ENCODE data around the gene ITGAD. TPM values are rescaled to one million over a fixed set of nuclear protein-coding genes. Genes with fewer than 3 reads are reported as not detected.

Gene ITGAD
- polyA plus RNA-seq, 3 donors, result 0.04 TPM; not detected in 2

DNA sequence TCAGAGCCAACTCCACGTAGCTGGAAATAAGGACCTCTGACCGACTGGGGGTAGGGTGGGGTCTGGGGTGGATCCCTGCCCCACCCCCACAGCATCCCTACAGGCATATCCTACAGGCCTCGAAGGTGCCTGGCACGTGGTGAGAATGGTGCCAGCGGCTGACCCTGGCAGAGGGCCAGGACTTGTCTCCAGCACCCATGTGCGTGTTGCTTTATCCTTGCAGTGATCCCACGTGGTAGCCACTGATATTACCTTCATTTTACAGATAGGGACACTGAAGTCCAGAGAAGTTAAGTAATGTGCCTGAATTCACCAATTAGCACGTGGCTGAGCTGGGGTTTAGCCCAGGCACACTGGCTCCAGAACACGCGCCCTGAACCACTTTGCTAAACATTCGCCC is 8.3 kb downstream of the ITGAD start:
- Histone ChIP-seq H3K4me3 (replicated peaks in 1 of 3; ENCODE audit: low read depth in 2 of 3, low read length in 3 of 3) (no peak overlapping the region), H3K9ac (ENCODE audit: insufficient read depth, low read length, poor library complexity, severe bottlenecking) (no peak overlapping the region), H2AFZ (ENCODE audit: insufficient read depth, low read depth, low read length, poor library complexity, severe bottlenecking) (no peak overlapping the region), H3K79me2 (ENCODE audit: insufficient read depth, low read length) (no peaks in the 10 kb centered on the region), H3K36me3 (replicated peaks in 1 of 2; ENCODE audit: control insufficient read depth in 1 of 2, insufficient read depth in 2 of 2, low read length in 2 of 2) (no peaks in the 10 kb centered on the region), H3K27ac (ENCODE audit: low read depth in 1 of 2, low read length in 2 of 2) (no peak overlapping the region), H3K9me3 (replicated peaks in 1 of 2; ENCODE audit: control insufficient read depth in 1 of 2, insufficient read depth in 1 of 2, low read length in 2 of 2) (peaks cover 0 to 4% of the 10 kb centered on the region in 2 donors), H3K27me3 (ENCODE audit: control insufficient read depth in 2 of 2, insufficient read depth in 2 of 2, low read length in 2 of 2) (no peaks in the 10 kb centered on the region), H4K20me1 (ENCODE audit: insufficient read depth, low read length) (no peaks in the 10 kb centered on the region), H3K4me2 (replicated peaks; ENCODE audit: extremely low read depth, low read length, poor library complexity, severe bottlenecking) (no peak overlapping the region), H3K4me1 (ENCODE audit: control insufficient read depth in 1 of 2, insufficient read depth in 2 of 2, low read length in 2 of 2) (peaks cover 47 to 52% of the 10 kb centered on the region in 2 donors)
- H3K4me1 Mint-ChIP-seq, result peaks cover 46% of the 10 kb centered on the region
- no peaks in the 10 kb centered on the region for H3K36me3 Mint-ChIP-seq
- no peak for DNase-seq
- 95% methylated on average over 4 of the region's 11 CpGs for WGBS (ENCODE audit: insufficient coverage)
- intact Hi-C loops (cut with micrococcal nuclease), result no loop called here
- no peak overlapping the region for H3K4me3 Mint-ChIP-seq
- TF ChIP-seq, protein P1, sequence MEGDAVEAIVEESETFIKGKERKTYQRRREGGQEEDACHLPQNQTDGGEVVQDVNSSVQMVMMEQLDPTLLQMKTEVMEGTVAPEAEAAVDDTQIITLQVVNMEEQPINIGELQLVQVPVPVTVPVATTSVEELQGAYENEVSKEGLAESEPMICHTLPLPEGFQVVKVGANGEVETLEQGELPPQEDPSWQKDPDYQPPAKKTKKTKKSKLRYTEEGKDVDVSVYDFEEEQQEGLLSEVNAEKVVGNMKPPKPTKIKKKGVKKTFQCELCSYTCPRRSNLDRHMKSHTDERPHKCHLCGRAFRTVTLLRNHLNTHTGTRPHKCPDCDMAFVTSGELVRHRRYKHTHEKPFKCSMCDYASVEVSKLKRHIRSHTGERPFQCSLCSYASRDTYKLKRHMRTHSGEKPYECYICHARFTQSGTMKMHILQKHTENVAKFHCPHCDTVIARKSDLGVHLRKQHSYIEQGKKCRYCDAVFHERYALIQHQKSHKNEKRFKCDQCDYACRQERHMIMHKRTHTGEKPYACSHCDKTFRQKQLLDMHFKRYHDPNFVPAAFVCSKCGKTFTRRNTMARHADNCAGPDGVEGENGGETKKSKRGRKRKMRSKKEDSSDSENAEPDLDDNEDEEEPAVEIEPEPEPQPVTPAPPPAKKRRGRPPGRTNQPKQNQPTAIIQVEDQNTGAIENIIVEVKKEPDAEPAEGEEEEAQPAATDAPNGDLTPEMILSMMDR (IDR thresholded peaks at IDR 0.05), result no peak
- no peak overlapping the region for H3K27ac Mint-ChIP-seq
- H3K27me3 Mint-ChIP-seq (ENCODE audit: low read depth in 3 of 3), result peaks cover 2 to 4% (median 2%) of the 10 kb centered on the region in 3 donors
- H3K9me3 Mint-ChIP-seq, result peaks cover 0 to 7% (median 2%) of the 10 kb centered on the region in 7 donors

DNA sequence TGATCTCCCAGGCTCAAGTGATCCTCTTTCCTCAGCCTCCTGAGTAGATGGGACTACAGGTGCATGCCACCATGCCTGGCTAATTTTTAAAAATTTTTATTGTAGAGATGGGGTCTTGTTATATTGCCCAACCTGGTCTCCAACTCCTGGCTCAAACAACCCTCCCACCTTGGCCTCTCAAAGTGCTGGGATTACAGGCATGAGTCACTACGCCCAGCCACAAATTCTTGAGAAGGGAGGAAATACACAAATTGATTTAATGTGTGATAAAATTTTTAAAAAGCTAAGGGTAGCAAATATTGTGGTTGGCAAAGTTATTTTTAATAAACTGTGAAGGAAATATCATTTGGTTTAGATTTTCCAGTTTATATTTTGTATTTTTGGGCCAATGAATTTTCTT is 9.6 kb downstream of the ITGAD start:
- 83% methylated on average over 1 of the region's 1 CpG for WGBS (ENCODE audit: insufficient coverage)
- Histone ChIP-seq H3K4me1 (ENCODE audit: control insufficient read depth in 1 of 2, insufficient read depth in 2 of 2, low read length in 2 of 2) (peaks cover 37 to 40% of the 10 kb centered on the region in 2 donors), H3K27ac (ENCODE audit: low read depth in 1 of 2, low read length in 2 of 2) (no peak overlapping the region), H3K27me3 (ENCODE audit: control insufficient read depth in 2 of 2, insufficient read depth in 2 of 2, low read length in 2 of 2) (no peaks in the 10 kb centered on the region), H3K9ac (ENCODE audit: insufficient read depth, low read length, poor library complexity, severe bottlenecking) (no peak overlapping the region), H4K20me1 (ENCODE audit: insufficient read depth, low read length) (no peaks in the 10 kb centered on the region), H3K79me2 (ENCODE audit: insufficient read depth, low read length) (no peaks in the 10 kb centered on the region), H2AFZ (ENCODE audit: insufficient read depth, low read depth, low read length, poor library complexity, severe bottlenecking) (no peak overlapping the region), H3K9me3 (replicated peaks in 1 of 2; ENCODE audit: control insufficient read depth in 1 of 2, insufficient read depth in 1 of 2, low read length in 2 of 2) (peaks cover 0 to 4% of the 10 kb centered on the region in 2 donors), H3K4me3 (replicated peaks in 1 of 3; ENCODE audit: low read depth in 2 of 3, low read length in 3 of 3) (no peak overlapping the region), H3K4me2 (replicated peaks; ENCODE audit: extremely low read depth, low read length, poor library complexity, severe bottlenecking) (no peak overlapping the region), H3K36me3 (replicated peaks in 1 of 2; ENCODE audit: control insufficient read depth in 1 of 2, insufficient read depth in 2 of 2, low read length in 2 of 2) (no peaks in the 10 kb centered on the region)
- H3K27me3 Mint-ChIP-seq (ENCODE audit: low read depth in 3 of 3), result peaks cover 2 to 8% (median 4%) of the 10 kb centered on the region in 3 donors
- peaks cover 39% of the 10 kb centered on the region for H3K4me1 Mint-ChIP-seq
- intact Hi-C loops (cut with micrococcal nuclease), result no loop called here
- TF ChIP-seq, protein P1 (IDR thresholded peaks at IDR 0.05), result no peak
- H3K4me3 Mint-ChIP-seq, result no peak overlapping the region
- no peak for DNase-seq
- no peak overlapping the region for H3K27ac Mint-ChIP-seq
- H3K9me3 Mint-ChIP-seq, result peaks cover 0 to 7% (median 2%) of the 10 kb centered on the region in 7 donors
- H3K36me3 Mint-ChIP-seq, result no peaks in the 10 kb centered on the region

Measured in CD14-positive monocyte (primary cell).